ENCODE results near the gene PHLPP1.

Gene PHLPP1

DNA sequence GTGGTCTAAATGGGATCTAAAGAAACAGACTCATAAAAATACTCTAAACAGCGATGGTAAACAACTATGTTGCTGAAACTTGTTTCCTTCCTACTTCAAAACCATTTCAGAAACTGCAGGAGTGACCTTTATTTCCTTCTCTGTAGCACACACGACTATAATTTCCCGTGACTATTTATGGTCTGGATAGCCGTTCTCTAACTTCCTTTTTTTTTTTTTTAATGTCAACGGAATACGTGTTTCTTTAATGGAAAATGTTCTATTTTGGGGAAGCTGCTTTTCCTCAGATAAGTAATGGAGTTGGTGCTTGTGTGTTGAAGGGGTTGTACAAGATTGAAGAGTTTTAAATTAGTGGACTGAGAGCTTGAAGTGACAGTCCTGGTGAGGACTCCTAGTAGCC is 224.1 kb downstream of the PHLPP1 start:
- no peaks in the 10 kb centered on the region for H3K27me3 ChIP-seq
- peaks cover 3% of the 10 kb centered on the region for H3K36me3 ChIP-seq
- TF ChIP-seq, protein P1, sequence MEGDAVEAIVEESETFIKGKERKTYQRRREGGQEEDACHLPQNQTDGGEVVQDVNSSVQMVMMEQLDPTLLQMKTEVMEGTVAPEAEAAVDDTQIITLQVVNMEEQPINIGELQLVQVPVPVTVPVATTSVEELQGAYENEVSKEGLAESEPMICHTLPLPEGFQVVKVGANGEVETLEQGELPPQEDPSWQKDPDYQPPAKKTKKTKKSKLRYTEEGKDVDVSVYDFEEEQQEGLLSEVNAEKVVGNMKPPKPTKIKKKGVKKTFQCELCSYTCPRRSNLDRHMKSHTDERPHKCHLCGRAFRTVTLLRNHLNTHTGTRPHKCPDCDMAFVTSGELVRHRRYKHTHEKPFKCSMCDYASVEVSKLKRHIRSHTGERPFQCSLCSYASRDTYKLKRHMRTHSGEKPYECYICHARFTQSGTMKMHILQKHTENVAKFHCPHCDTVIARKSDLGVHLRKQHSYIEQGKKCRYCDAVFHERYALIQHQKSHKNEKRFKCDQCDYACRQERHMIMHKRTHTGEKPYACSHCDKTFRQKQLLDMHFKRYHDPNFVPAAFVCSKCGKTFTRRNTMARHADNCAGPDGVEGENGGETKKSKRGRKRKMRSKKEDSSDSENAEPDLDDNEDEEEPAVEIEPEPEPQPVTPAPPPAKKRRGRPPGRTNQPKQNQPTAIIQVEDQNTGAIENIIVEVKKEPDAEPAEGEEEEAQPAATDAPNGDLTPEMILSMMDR (IDR thresholded peaks at IDR 0.05) = no peak
- H3K4me3 ChIP-seq (ENCODE audit: low read depth in 1 of 2, low read length in 1 of 2) = peak overlapping the region; percentile 12 to 19
- H3K4me1 ChIP-seq (ENCODE audit: control insufficient read depth in 1 of 2, insufficient read depth in 1 of 2, low read depth in 1 of 2, low read length in 1 of 2) = peaks cover 59 to 64% of the 10 kb centered on the region in 2 experiments
- peak overlapping the region; percentile 87 for H3K27ac ChIP-seq
- H3K9me3 ChIP-seq = no peaks in the 10 kb centered on the region

DNA sequence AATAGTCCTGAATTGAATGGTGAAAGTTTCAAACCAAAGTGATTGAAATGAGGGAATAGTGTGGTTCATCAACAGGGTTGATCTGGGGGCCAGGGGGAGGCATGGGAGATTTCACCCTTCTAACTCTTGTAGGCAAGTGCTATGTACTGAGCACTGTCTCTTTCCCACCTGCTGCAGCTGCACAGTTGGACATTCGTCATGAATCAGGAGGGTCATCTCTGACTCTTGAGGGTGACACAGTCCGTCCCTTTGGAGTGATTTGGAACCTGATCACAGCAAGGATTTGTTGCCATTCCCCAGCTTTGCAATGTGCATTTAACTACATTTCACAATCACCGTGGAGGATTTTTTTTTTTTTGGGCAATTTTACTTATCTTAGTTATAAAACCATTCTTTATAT is 224.6 kb downstream of the PHLPP1 start:
- H3K4me1 ChIP-seq (ENCODE audit: control insufficient read depth in 1 of 2, insufficient read depth in 1 of 2, low read depth in 1 of 2, low read length in 1 of 2) = peaks cover 59 to 64% of the 10 kb centered on the region in 2 experiments
- H3K27me3 ChIP-seq = no peaks in the 10 kb centered on the region
- peak overlapping the region; percentile 12 to 19 for H3K4me3 ChIP-seq (ENCODE audit: low read depth in 1 of 2, low read length in 1 of 2)
- H3K27ac ChIP-seq = peak overlapping the region; percentile 87
- H3K9me3 ChIP-seq = no peaks in the 10 kb centered on the region
- H3K36me3 ChIP-seq = peaks cover 3% of the 10 kb centered on the region
- TF ChIP-seq, protein P1 (IDR thresholded peaks at IDR 0.05) = no peak

DNA sequence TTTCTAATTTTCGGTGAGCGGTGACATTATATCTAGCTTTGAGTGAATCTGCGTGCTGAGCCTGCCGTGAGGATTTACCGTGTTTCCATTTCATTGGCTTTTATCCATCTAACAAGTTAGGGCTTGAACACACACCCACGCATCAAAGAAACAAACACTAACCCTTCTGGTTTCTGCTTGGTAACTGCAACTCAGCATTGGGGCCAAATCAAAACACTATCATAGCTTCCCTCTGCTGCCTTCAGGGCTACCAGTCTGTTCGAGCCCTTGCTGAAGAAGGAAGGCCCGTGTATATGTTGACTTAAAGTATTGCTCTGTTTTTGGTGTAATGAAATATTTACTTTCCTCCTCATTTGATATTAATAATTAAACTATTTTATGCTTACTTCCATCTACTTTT is 227.2 kb downstream of the PHLPP1 start:
- Histone ChIP-seq H3K4me3 (ENCODE audit: low read depth in 1 of 2, low read length in 1 of 2) (no peak overlapping the region), H3K4me1 (ENCODE audit: control insufficient read depth in 1 of 2, insufficient read depth in 1 of 2, low read depth in 1 of 2, low read length in 1 of 2) (peaks cover 54 to 75% of the 10 kb centered on the region in 2 experiments), H3K36me3 (peaks cover 15% of the 10 kb centered on the region), H3K27me3 (no peaks in the 10 kb centered on the region), H3K9me3 (no peaks in the 10 kb centered on the region), H3K27ac (peak overlapping the region; percentile 87)
- TF ChIP-seq, protein P1 (IDR thresholded peaks at IDR 0.05) = no peak

DNA sequence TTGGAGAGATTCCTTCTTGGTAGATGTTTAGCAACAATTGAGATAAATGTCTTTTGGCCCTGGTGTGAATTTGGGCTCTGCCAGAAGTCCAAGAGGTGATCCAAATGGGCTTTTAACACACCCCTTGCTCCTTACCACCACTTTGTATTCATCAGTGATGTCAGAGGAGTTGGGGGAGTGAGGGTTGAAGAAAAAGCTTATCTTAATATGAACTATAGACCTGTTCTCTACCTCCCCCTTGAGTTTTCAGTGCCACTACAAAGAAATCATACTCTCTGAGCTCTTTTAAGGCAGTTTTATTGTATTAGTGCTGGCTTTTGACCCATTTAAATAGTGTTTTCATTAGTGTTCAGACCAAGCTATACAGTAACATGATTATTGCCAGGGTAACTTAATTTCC is 229.1 kb downstream of the PHLPP1 start:
- H3K9me3 ChIP-seq = no peaks in the 10 kb centered on the region
- no peak overlapping the region for H3K27ac ChIP-seq
- peaks cover 15% of the 10 kb centered on the region for H3K36me3 ChIP-seq
- H3K4me3 ChIP-seq (ENCODE audit: low read depth in 1 of 2, low read length in 1 of 2) = no peak overlapping the region
- H3K4me1 ChIP-seq (ENCODE audit: control insufficient read depth in 1 of 2, insufficient read depth in 1 of 2, low read depth in 1 of 2, low read length in 1 of 2) = peaks cover 44 to 74% of the 10 kb centered on the region in 2 experiments
- TF ChIP-seq, protein P1 (IDR thresholded peaks at IDR 0.05) = no peak
- no peaks in the 10 kb centered on the region for H3K27me3 ChIP-seq

DNA sequence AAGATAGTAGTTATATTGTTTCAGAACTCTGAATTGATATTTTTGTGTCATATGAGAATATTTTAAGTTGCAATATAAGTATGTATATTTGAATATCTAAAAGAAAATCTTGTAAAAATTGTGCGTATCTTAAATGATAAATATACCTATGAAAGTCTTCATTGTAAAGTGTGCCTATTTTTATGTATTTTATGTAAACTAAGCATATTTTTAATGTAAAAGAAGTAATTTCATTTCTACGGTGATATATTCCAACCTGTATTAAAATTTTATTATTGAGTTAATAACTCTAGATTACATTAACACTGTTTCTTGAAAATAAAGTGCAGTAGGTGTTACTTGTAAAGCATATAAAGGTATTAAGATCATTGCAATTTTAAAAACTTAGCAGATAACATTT is 233.4 kb downstream of the PHLPP1 start:
- TF ChIP-seq, protein P1 (IDR thresholded peaks at IDR 0.05) = no peak
- Histone ChIP-seq H3K27ac (peak overlapping the region; percentile 73), H3K36me3 (peaks cover 12% of the 10 kb centered on the region), H3K27me3 (no peaks in the 10 kb centered on the region), H3K4me1 (ENCODE audit: control insufficient read depth in 1 of 2, insufficient read depth in 1 of 2, low read depth in 1 of 2, low read length in 1 of 2) (peaks cover 52 to 80% of the 10 kb centered on the region in 2 experiments), H3K4me3 (ENCODE audit: low read depth in 1 of 2, low read length in 1 of 2) (no peak overlapping the region), H3K9me3 (no peaks in the 10 kb centered on the region)

DNA sequence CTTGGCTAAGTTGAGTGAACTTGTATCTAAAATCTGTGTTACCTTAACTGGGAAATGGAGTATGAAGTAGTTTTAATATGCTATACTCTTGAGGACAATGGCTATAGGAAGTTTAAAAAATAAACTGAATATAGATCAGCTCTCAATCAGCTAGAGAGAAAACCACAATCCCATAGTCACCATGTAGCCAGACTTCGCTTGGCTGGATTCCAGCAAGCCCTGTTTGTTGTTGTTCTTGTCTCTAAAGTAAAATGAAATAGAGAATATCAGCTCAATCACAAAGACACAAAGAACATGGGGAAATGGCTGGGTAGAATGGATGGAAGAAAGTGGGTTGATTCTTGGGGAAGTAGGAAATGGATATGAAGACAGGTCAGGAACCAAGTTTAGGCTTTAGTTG is 234.9 kb downstream of the PHLPP1 start:
- H3K27me3 ChIP-seq = no peaks in the 10 kb centered on the region
- H3K4me1 ChIP-seq (ENCODE audit: control insufficient read depth in 1 of 2, insufficient read depth in 1 of 2, low read depth in 1 of 2, low read length in 1 of 2) = peaks cover 66 to 94% of the 10 kb centered on the region in 2 experiments
- H3K9me3 ChIP-seq = no peaks in the 10 kb centered on the region
- TF ChIP-seq, protein P1 (IDR thresholded peaks at IDR 0.05) = no peak
- H3K4me3 ChIP-seq (ENCODE audit: low read depth in 1 of 2, low read length in 1 of 2) = peak overlapping the region in 1 of 2 experiments; percentile 19
- peaks cover 9% of the 10 kb centered on the region for H3K36me3 ChIP-seq
- peak overlapping the region; percentile 73 for H3K27ac ChIP-seq

All from neutrophil (primary cell).